KOPT-K1 (cell line): Measurements from ENCODE around the gene BTN1A1.

Source experiments
- H3K27ac ChIP-seq: fragments of 200-600 bp; sonication (generic); 2 replicates; pipeline ENCODE4 v1.5.1; 2016; ENCODE audit warnings: antibody characterized with exemption, mild to moderate bottlenecking, low read depth, low read length; ENCODE audit not compliant: poor library complexity, severe bottlenecking
- H3K36me3 ChIP-seq: fragments of 200-600 bp; sonication (generic); 2 replicates; pipeline ENCODE4 v1.5.1; 2017; ENCODE audit warnings: antibody characterized with exemption, mild to moderate bottlenecking, low read length, moderate library complexity; ENCODE audit not compliant: insufficient read depth
- H3K9me3 ChIP-seq: fragments of 200-600 bp; sonication (generic); 2 replicates; pipeline ENCODE4 v1.5.1; 2017; ENCODE audit warnings: antibody characterized with exemption, low read length, mild to moderate bottlenecking; ENCODE audit not compliant: insufficient read depth, poor library complexity, severe bottlenecking

Gene BTN1A1

DNA sequence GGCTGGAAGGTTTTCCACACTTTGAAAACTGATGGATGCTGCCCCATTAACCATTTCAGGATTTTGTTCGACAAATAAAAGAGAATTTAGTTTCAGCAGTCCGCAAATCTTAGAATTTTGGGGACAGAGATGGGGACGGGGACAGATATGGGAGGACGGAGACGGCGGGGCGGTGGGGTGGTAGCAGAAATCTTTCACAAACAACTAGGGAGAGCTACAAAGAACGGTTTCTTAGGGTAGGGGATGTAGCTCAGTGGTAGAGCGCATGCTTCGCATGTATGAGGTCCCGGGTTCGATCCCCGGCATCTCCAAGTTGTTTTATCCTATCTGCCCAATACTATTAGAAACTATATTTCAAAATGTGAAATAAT lies 53.1 kb downstream of the BTN1A1 start:
- Histone ChIP-seq H3K27ac (peak overlapping the region; percentile 66), H3K9me3 (no peaks in the 10 kb centered on the region), H3K36me3 (no peaks in the 10 kb centered on the region)

DNA sequence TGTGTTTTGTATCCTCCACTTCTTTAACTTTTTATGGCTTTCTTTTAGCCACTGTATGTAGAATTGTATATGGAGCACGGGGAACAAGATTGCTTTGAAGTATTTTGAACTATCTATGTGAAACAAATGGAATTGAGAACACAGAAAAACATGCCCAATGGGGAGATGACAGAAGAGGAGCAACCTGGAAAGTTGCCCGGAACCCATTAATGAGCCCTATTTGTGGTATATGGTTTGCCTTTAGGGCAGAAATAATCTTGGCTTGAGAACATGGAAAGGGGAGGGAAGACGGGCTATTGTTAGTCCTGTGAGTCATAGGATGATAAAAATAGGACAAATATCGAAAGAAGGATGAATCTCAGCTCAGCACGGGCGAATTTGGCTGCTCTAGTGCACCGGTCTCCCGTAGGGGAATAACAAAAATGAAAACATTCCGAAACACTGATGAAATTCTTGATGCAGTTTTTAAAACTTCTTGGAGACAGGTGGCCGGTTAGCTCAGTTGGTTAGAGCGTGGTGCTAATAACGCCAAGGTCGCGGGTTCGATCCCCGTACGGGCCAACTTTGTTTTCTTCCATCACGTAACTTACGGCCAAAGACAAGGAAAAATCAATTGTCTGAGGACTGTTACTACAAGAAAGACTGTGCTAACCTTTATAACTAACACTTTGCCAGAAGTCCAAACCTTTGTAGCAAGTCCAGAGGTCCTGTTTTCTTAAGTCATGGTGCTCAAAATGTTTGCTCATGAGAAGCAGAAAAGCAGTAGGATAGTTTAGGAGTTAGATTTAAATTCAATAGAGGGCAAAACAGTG lies 53.7 kb downstream of the BTN1A1 start:
- no peaks in the 10 kb centered on the region for H3K9me3 ChIP-seq
- H3K27ac ChIP-seq: peak overlapping the region; percentile 66
- H3K36me3 ChIP-seq: no peaks in the 10 kb centered on the region

- peak overlapping the region; percentile 30 for H3K27ac ChIP-seq
- H3K36me3 ChIP-seq: no peaks in the 10 kb centered on the region
- H3K9me3 ChIP-seq: no peaks in the 10 kb centered on the region
Measured at GRCh38 chr6:26554447-26554696, 54.3 kb downstream of the BTN1A1 start.

- Histone ChIP-seq H3K36me3 (no peaks in the 10 kb centered on the region), H3K9me3 (no peaks in the 10 kb centered on the region), H3K27ac (peak overlapping the region; percentile 30)
Measured at GRCh38 chr6:26554697-26555504, 54.8 kb downstream of the BTN1A1 start.

GRCh38 chr6:26555505-26556262 lies 55.6 kb downstream of the BTN1A1 start:
- Histone ChIP-seq H3K36me3 (no peaks in the 10 kb centered on the region), H3K9me3 (no peaks in the 10 kb centered on the region), H3K27ac (no peak overlapping the region)

- Histone ChIP-seq H3K27ac (no peak overlapping the region), H3K9me3 (no peaks in the 10 kb centered on the region), H3K36me3 (no peaks in the 10 kb centered on the region)
Measured at GRCh38 chr6:26556263-26557070, 56.4 kb downstream of the BTN1A1 start.
